ENCODE measurements around the gene FAH. TPM values are rescaled to one million over a fixed set of nuclear protein-coding genes. Genes with fewer than 3 reads are reported as not detected.

FAH gene
- total and polyA plus RNA-seq, 9 of the 15 experiments (the other 6 are each of a cell fraction or from before 2014, with no cell fraction given), result 66.8 to 310 (median 103) TPM

GRCh38 chr15:80152896-80153876 is at the start of gene FAH (continued):
- TF ChIP-seq ZNF398 (CRISPR knock-in tag; IDR thresholded peaks at IDR 0.05) (no peak), SMAD4 (CRISPR knock-in tag; conservative IDR thresholded peaks at IDR 0.05) (0 out of 2 replicates have a peak, but pooled peaks have one; percentile 25), ZFPM2 (CRISPR knock-in tag; IDR thresholded peaks at IDR 0.05) (no peak), KAT8 (IDR thresholded peaks at IDR 0.05; ENCODE audit: low read depth) (no peak), FOXK2 (conservative IDR thresholded peaks at IDR 0.05 in 1 of 2, IDR thresholded peaks at IDR 0.05 in 1 of 2; ENCODE audit: low read depth in 2 of 2) (0 out of 4 replicates have a peak, but pooled peaks of 1 of the 2 experiments have one; percentile 34), ZKSCAN8 (CRISPR knock-in tag; IDR thresholded peaks at IDR 0.05) (no peak), SPI1 (IDR thresholded peaks at IDR 0.05; ENCODE audit: borderline replicate concordance, low read depth, low read length) (0 out of 2 replicates have a peak, but pooled peaks have one; percentile 21), KDM1A (IDR thresholded peaks at IDR 0.05) (peak in 1 of 2 experiments; percentile 55; a peak in 1 of 4 replicates), RCOR1 (IDR thresholded peaks at IDR 0.05; ENCODE audit: borderline replicate concordance in 1 of 2, low read depth in 2 of 2, low read length in 2 of 2) (0 out of 4 replicates have a peak, but pooled peaks of 1 of the 2 experiments have one; percentile 8), ZNF121 (CRISPR knock-in tag; conservative IDR thresholded peaks at IDR 0.05) (no peak), FOS (IDR thresholded peaks at IDR 0.05; ENCODE audit: extremely low read depth, insufficient read length) (no peak), SAFB (IDR thresholded peaks at IDR 0.05; ENCODE audit: borderline replicate concordance, low read depth, low read length) (peak; percentile 61; the same call in 1 of the 2 replicates), PKNOX1 (IDR thresholded peaks at IDR 0.05) (peak; percentile 52; the same call in 1 of the 2 replicates), GATAD2A (IDR thresholded peaks at IDR 0.05) (no peak), ARNT (IDR thresholded peaks at IDR 0.05) (peak in 1 of 2 experiments; percentile 37; a peak in 1 of 4 replicates), NFRKB (IDR thresholded peaks at IDR 0.05; ENCODE audit: low read depth) (0 out of 2 replicates have a peak, but pooled peaks have one; percentile 39), CBX3 (IDR thresholded peaks at IDR 0.05; ENCODE audit: borderline replicate concordance in 1 of 2, low read length in 2 of 2) (no peak; a peak in 1 of 3 replicates), YY1 (IDR thresholded peaks at IDR 0.05; ENCODE audit: borderline replicate concordance in 1 of 3, control insufficient read depth in 1 of 3, extremely low read depth in 1 of 3, insufficient read depth in 3 of 3, insufficient read length in 1 of 3, insufficient replicate concordance in 2 of 3, low read depth in 1 of 3, low read length in 2 of 3) (peak in 2 of 3 experiments; percentile 7 to 50), POLR2A (conservative IDR thresholded peaks at IDR 0.05) (peak; percentile 75), NR2C2 (CRISPR knock-in tag; IDR thresholded peaks at IDR 0.05) (no peak), NR2C2 (tag; IDR thresholded peaks at IDR 0.05) (peak; percentile 62)

Data from K562 (cell line).